Stimulated activated CD8-positive, alpha-beta memory T cell treated with anti-CD3 and anti-CD28 coated beads, Interleukin-12 subunit alpha, Interleukin-12 subunit beta, amount 100 ng/mL, for 4 hours (primary cell): ENCODE measurements around the gene FLVCR2.
"Not testable (repeated sequence)": the region's sequence is repeated elsewhere in the genome, so short reads cannot be mapped to it uniquely, and the experiment has no call there.

Experiments used
- DNase-seq: peaks from one replicate; pipeline ENCODE4 v3.0.0-alpha.2; 2020; ENCODE audit warnings: low read depth

FLVCR2 gene

DNA sequence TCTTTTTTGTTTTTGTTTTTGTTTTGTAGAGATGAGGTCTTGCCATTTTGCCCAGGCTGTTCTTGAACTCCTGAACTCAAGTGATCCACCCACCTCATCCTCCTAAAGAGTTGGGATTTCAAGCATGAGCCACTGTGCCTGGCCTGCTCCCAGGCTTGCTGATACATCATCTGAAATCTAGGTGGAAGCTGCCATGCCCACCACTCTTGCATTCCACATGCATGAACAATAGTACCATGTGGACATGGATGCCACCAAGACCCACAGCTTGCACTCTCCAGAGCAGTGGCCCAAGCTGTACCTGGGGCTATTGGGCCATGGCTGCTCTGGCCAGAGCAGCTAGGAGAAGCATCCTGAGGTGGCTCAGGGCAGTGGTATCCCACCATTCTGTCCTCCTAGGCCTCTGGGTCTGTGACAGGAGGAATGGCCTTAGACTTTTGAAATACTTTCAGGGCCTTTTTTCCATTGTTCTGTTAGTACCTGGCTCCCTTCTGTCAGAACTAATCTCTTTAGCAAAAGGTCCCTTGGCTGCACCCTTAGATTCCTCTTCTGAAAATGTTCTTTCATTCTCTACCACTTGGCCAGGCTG, 13.7 kb downstream of the FLVCR2 start:
- no peak for DNase-seq

GRCh38 chr14:75595226-75595625, 16.8 kb downstream of the FLVCR2 start:
- DNase-seq, result no peak

DNA sequence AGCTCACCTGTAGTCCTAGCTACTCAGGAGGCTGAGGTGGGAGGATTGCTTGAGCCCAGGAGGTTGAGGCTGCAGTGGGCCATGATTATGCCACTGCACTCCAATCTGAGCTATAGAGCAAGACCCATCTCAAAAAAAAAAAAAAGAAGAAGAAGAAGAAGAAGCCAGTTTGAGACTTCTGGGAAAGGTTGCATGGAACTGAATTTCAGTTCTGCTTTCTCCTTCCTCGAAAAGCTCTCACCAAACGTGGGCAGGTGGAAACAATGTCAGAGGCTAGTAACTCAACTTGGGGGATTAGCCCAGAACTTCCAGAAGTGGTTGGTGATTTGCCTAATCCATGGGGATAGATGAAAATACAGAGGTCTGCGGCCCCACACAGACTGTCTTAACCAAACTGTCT, 18.7 kb downstream of the FLVCR2 start:
- no peak for DNase-seq

DNA sequence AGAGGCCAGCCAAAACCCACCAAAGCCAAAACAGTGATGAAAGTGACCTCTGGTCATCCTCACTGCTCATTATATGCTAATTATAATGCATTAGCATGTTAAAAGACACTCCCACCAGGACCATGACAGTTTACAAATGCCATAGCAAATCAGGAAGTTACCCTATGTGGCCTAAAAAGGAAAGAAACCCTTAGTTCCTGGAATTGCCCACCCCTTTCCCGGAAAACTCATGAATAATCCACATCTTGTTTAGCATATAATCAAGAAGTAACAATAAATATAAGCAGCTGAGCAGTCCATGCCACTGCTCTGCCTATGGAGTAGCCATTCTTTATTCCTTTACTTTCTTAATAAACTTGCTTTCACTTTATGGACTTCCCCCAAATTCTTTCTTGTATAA, 21.7 kb downstream of the FLVCR2 start:
- not testable (repeated sequence) for DNase-seq

- not testable (repeated sequence) for DNase-seq
Measured at GRCh38 chr14:75601061-75601460, 22.6 kb downstream of the FLVCR2 start.

GRCh38 chr14:75602503-75602902, 24.1 kb downstream of the FLVCR2 start:
- DNase-seq, result no peak

DNA sequence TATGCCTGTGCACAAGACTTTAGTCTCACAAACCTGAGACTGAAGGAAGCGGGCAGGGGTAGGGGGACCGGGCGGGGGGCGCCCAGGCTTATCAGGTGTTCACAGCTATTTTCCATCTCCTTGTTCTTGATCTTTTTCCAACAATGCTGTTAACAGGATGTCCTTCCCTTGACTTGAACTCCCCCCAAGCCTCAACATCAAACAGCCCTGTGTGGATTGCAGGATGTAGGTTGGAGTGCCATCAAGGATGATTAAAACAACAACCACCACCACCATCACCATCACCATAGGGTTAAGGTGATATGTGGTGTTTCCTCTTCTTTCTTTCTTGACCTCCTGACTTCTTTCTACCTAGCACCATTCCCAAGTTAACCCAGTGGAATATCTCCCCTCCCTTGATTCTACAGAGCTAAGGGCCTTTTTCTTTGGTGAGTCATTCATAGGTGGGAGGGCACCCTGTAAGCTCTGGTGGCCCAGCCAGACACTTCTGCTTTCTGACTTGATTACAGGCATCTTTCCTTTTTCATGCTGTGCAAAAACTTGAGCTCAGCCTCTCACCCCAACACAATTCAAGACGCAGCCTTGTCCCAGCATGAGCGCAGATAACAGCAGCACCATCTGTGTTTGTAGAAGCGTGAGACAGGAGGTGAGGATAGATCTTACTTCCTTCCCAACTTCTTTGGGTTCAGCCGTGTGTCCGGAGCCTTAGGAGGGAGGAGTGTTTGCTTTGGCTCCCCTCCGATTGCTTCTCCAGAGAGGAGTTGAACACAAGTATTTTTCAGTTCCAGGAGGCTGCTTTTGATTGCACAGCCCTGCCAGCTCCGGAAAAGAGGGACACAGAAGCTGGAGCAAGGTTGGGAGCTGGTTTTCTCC, 26.8 kb downstream of the FLVCR2 start:
- no peak for DNase-seq

DNA sequence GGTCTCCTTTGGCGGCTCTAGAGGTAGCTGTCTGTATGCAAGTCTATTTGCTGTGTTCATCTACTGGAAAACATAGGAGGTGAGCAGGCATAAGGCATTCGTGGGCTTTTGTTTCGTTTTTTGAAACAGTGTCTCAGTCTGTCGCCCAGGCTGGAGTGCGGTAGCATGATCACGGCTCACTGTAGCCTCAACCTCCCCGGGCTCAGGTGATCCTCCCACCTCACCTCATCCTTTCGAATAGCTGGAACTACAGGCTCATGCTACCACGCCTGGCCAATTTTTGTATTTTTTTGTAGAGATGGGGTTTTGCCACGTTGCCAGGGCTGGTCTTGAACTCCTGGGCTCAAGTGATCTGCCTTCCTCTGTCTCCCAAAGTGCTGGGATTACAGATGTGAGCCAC, 27.5 kb downstream of the FLVCR2 start:
- DNase-seq, result no peak

DNA sequence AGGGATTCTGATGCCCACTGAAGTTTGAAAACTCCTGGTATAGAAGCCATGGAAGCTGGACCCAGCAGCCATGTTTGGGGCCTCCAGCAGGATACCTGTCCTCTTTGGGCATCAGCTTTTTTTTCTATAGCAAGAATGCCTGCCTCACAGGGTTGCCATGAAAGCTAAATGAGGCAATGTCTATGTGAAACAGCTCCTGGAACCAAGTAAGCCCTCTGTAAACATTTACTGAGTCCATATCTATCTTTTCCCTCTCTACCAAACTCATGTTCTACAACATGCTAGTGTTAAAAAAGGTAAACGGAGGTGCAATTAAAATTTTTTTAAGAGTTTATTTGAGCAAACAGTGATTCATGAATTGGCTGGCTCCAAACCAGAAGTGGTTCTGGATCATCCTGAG, 28.6 kb downstream of the FLVCR2 start:
- no peak for DNase-seq

DNA sequence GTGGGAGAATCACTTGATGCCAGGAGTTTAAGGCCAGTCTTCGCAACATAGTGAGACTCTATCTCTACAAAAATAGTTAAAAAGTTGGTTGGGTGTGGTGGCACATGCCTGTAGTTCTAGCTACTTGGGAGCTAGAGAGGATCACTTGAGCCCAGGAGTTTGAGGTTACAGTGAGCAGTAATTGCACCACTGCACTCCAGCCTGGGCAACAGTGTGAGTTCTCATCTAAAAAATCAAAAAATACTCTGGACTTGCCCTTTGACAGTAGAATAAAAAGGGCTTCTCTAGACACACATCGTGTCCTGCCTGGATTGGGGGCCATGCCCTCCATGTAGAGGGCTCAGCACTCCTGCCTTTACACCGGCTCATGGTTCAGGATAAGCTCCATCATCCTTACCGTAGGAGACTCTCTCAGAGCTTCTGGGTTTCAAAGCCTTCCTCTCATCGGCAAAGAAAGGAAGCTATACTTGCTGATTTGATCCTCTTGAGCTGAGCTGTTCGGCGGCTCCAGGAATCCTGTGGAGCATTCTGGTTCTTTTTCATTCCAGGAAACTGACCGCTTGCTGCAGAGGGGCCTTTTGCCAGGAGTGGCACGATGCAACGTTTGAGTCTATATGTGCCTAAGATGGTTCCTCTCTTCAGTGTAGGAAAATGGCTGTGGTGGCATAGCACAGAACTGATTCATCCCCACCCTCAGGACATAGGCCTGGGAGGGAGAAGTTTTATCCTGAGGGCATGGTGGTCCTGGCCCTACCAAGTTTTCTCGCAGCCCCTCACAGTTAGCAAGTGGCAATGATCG, 29.6 kb downstream of the FLVCR2 start:
- no peak for DNase-seq

GRCh38 chr14:75609116-75609515, 30.7 kb downstream of the FLVCR2 start:
- DNase-seq, result no peak

- DNase-seq, result no peak
Measured at GRCh38 chr14:75609606-75610475, 31.4 kb downstream of the FLVCR2 start.

GRCh38 chr14:75610834-75611233, 32.4 kb downstream of the FLVCR2 start:
- DNase-seq, result no peak

DNA sequence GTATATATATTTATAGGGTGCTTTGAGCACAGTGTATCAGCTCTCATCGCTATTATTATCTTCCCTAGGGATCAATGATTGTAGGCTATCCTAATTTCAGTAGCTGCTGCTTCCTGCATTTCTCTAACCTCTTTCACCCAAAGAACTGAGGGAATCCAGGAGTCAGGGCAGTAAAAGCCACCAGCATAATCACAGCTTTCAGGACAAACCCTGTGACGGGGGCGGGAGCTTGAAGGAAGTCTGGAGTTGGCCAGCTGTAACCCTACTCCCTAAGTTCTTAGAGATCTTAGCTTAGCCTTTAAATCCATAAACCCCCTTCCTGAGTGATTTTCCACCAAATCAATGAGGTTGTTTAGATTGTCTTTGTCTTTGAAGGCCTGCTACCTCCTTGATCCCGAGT, 33.7 kb downstream of the FLVCR2 start:
- DNase-seq, result no peak

DNA sequence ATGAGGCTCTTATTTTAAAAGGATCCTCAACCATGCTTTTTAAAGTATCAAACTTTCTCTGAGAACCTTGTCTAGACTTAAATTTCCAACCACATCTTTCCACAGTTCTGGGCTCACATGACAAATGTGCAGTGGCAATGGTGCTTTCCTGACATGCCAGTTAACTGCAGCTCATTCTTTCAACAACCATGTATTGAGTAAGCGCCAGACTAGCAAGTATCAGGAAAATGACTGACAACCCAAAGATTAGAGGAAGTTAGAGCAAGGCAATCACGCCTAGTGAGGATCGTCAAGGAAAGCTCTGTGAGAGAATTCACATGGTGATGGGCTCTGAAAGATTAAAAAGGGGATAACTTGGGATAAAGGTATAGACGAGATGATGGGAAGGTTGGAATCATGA, 35.8 kb downstream of the FLVCR2 start:
- DNase-seq, result no peak

DNA sequence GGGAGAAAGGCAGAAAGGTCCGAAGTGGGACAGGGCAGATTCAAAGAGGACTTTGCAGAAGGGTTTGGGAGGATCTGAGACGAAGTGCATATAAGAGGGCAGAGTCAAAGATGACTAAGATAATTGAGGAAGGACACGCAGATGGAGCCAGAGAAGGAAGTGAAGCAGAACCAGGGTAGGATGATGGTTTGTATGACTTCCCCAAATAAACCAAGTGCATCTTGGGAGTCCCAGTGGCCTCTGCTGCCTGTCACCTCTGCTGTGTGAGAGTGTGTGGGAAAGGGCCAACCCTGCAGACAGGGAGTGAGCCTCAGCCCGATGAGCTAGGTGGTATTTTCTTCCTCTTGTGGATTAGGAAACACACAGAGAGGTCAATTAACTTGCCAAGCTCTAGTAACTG, 36.8 kb downstream of the FLVCR2 start:
- no peak for DNase-seq

DNA sequence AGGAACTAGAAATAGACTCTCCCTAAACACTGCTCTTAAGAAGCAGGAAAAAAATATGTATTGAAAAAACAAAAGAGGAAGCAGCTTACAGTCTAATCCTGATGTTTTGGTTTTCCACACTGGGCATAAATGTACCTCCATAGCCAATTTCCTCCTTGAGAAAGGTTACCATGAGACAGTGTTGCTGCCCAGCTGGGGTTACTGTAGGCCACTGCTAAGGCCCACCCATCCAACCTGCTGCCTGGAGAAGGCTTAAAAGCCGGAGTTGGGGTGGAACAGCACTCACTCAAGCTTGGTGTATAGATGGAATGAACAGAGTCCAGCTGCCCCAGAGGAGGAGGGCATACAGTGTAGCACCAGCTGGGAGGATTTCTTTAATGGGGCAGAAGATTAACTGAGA, 41.1 kb downstream of the FLVCR2 start:
- DNase-seq, result no peak

GRCh38 chr14:75625034-75625433, 46.6 kb downstream of the FLVCR2 start:
- DNase-seq, result no peak

GRCh38 chr14:75626396-75626795, 48.0 kb downstream of the FLVCR2 start:
- DNase-seq, result no peak

GRCh38 chr14:75626863-75627262, 48.4 kb downstream of the FLVCR2 start:
- no peak for DNase-seq

- DNase-seq, result no peak
Measured at GRCh38 chr14:75627406-75627805, 49.0 kb downstream of the FLVCR2 start.

DNA sequence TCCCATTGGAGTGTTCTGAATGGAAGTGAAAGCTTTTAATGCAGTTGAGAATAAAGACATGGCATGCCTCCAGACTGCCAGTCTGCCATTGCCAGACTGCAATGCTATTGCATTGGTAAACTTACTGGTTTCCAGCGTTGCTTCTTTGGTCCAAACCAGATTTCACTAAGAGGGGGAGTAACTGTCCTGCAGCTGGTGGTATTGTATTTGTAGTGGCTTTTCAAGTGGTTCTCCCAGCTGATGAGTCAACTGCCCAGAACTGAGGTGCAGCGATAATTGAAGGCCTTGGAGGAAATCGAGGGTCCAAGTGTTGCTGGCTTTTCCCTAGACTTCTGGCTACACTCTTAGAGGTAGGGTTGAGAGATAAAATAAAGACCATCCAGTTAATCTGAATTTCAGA, 50.4 kb downstream of the FLVCR2 start:
- DNase-seq, result no peak
